Measurements from ENCODE around the gene GRK3. TPM values are rescaled to one million over a fixed set of nuclear protein-coding genes. Genes with fewer than 3 reads are reported as not detected.

Gene GRK3
- total and polyA plus RNA-seq, 10 of the 15 experiments (the other 5 are each of a cell fraction or from before 2014, with no cell fraction given), result 3.1 to 35.1 (median 14.7) TPM

DNA sequence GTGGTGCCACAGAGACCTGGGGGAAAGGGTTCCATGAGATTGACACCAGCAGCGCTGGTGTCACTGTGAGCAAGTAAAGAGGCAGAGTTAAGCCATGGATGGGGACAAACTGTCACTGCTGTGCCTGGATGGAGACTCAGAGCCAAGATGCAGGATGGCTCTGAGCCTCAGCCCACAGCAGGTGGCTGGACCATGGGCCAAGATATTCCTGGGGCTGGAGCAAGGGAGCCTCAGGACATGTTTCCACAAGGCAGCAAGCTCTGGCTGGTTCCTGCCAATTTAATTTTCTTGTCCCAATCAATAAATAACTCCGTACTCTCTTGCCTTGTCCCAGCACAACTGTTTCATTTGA lies 200.5 kb downstream of the GRK3 start (continued):
- TF ChIP-seq, protein P1, sequence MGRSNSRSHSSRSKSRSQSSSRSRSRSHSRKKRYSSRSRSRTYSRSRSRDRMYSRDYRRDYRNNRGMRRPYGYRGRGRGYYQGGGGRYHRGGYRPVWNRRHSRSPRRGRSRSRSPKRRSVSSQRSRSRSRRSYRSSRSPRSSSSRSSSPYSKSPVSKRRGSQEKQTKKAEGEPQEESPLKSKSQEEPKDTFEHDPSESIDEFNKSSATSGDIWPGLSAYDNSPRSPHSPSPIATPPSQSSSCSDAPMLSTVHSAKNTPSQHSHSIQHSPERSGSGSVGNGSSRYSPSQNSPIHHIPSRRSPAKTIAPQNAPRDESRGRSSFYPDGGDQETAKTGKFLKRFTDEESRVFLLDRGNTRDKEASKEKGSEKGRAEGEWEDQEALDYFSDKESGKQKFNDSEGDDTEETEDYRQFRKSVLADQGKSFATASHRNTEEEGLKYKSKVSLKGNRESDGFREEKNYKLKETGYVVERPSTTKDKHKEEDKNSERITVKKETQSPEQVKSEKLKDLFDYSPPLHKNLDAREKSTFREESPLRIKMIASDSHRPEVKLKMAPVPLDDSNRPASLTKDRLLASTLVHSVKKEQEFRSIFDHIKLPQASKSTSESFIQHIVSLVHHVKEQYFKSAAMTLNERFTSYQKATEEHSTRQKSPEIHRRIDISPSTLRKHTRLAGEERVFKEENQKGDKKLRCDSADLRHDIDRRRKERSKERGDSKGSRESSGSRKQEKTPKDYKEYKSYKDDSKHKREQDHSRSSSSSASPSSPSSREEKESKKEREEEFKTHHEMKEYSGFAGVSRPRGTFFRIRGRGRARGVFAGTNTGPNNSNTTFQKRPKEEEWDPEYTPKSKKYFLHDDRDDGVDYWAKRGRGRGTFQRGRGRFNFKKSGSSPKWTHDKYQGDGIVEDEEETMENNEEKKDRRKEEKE (IDR thresholded peaks at IDR 0.05), result no peak
- no peak for TF ChIP-seq BMI1 (IDR thresholded peaks at IDR 0.05; ENCODE audit: borderline replicate concordance)
- TF ChIP-seq JUNB (IDR thresholded peaks at IDR 0.05), result no peak
- no peak for TF ChIP-seq NFYA (IDR thresholded peaks at IDR 0.05; ENCODE audit: borderline replicate concordance, low read depth, low read length)
- TF ChIP-seq, protein P2, sequence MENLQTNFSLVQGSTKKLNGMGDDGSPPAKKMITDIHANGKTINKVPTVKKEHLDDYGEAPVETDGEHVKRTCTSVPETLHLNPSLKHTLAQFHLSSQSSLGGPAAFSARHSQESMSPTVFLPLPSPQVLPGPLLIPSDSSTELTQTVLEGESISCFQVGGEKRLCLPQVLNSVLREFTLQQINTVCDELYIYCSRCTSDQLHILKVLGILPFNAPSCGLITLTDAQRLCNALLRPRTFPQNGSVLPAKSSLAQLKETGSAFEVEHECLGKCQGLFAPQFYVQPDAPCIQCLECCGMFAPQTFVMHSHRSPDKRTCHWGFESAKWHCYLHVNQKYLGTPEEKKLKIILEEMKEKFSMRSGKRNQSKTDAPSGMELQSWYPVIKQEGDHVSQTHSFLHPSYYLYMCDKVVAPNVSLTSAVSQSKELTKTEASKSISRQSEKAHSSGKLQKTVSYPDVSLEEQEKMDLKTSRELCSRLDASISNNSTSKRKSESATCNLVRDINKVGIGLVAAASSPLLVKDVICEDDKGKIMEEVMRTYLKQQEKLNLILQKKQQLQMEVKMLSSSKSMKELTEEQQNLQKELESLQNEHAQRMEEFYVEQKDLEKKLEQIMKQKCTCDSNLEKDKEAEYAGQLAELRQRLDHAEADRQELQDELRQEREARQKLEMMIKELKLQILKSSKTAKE (IDR thresholded peaks at IDR 0.05; ENCODE audit: low read depth, poor library complexity, severe bottlenecking), result no peak
- no peak for TF ChIP-seq SUZ12 (IDR thresholded peaks at IDR 0.05; ENCODE audit: unreplicated experiment)
- no peak for TF ChIP-seq ZNF274 (IDR thresholded peaks at IDR 0.05; ENCODE audit: insufficient read depth, insufficient read length)
- TF ChIP-seq NR2C2 (IDR thresholded peaks at IDR 0.05; ENCODE audit: borderline replicate concordance, control insufficient read depth, insufficient read length, low read depth), result no peak

Measured in GM12878 (cell line).